ENCODE measurements around the gene LPCAT3. TPM values are rescaled to one million over a fixed set of nuclear protein-coding genes. Genes with fewer than 3 reads are reported as not detected.

Gene LPCAT3
- total and polyA plus RNA-seq, 2 of the 13 experiments (the other 11 are each of a cell fraction or from before 2014, with no cell fraction given), result 44.5 to 64.3 TPM

GRCh38 chr12:6961695-6962284 lies 56.5 kb downstream of the LPCAT3 start:
- Histone ChIP-seq H3K4me3 (replicated peaks in 1 of 3; ENCODE audit: insufficient read depth in 1 of 3, low read depth in 2 of 3, low read length in 3 of 3) (peak overlapping the region; percentile 41 to 74 (median 54); a peak in 5 of 6 replicates), H3K9ac (ENCODE audit: insufficient read depth, low read depth, low read length) (peak overlapping the region; percentile 77), H3K36me3 (replicated peaks in 1 of 2; ENCODE audit: control insufficient read depth in 1 of 2, insufficient read depth in 2 of 2, low read length in 2 of 2) (peaks cover 8 to 16% of the 10 kb centered on the region in 2 experiments), H3K9me3 (ENCODE audit: low read length) (no peaks in the 10 kb centered on the region), H2AFZ (ENCODE audit: low read length) (peak overlapping the region; percentile 94), H3K79me2 (ENCODE audit: insufficient read depth, low read length) (no peaks in the 10 kb centered on the region), H3K27ac (ENCODE audit: extremely low read length, insufficient read depth, low read length) (peak overlapping the region; percentile 76), H4K20me1 (ENCODE audit: insufficient read depth, low read length) (no peaks in the 10 kb centered on the region), H3K4me2 (ENCODE audit: low read depth, low read length) (peak overlapping the region; percentile 94), H3K27me3 (ENCODE audit: control insufficient read depth in 1 of 2, insufficient read depth in 2 of 2, low read length in 2 of 2) (no peaks in the 10 kb centered on the region), H3K4me1 (ENCODE audit: insufficient read depth, low read length) (peaks cover 39% of the 10 kb centered on the region)
- peak; percentile 64 for FAIRE-seq
- DNase-seq (ENCODE audit: low spot score), result peak; percentile 81
- in situ Hi-C loops (cut with HindIII; ENCODE audit: extremely low pct_ligation_motif_present, low pct_unique_long_range_greater_than_20kb), result no loop called here
- intact Hi-C loops (cut with micrococcal nuclease; ENCODE audit: unreplicated experiment), result loop anchor here (1.0 kb wide), 1 partner anchor 15 kb away; no protein-coding TSS in a partner anchor
- ATAC-seq, result peak; percentile 85
- POLR2A ChIA-PET, result interaction anchor here (0.7 to 8.0 kb wide), 12 partner anchors 16 to 146 kb away, joined by 3 to 180 read pairs (median 4); partner anchors contain the start of genes C12orf57, LPCAT3, RNU7-1 and SPSB2
- BruUV-seq (replicated peaks), result no TSS peak
- CTCF ChIA-PET (ENCODE audit: low intra/inter-chr PET ratio, low total read pairs), result interaction anchor here (1.3 to 1.7 kb wide), 3 partner anchors 15 to 93 kb away, joined by 3 to 11 read pairs (median 5); partner anchors contain the start of genes C12orf57 and RNU7-1
- WGBS (ENCODE audit: low lambda C conversion rate), result 0% methylated on average over 9 of the region's 16 CpGs
- peak; percentile 21; the same call in 1 of the 2 replicates for TF ChIP-seq PHF21A (CRISPR knock-in tag; IDR thresholded peaks at IDR 0.05)
- 0 out of 2 replicates have a peak, but pooled peaks have one; percentile 20 for TF ChIP-seq ZNF766 (CRISPR knock-in tag; IDR thresholded peaks at IDR 0.05; ENCODE audit: borderline replicate concordance)
- TF ChIP-seq ZNF326 (CRISPR knock-in tag; IDR thresholded peaks at IDR 0.05; ENCODE audit: borderline replicate concordance), result no peak
- no peak for TF ChIP-seq ZNF737 (CRISPR knock-in tag; IDR thresholded peaks at IDR 0.05; ENCODE audit: borderline replicate concordance)
- peak; percentile 26; the same call in 1 of the 2 replicates for TF ChIP-seq TAF1 (CRISPR knock-in tag; IDR thresholded peaks at IDR 0.05)
- no peak for TF ChIP-seq ZFP82 (CRISPR knock-in tag; IDR thresholded peaks at IDR 0.05; ENCODE audit: borderline replicate concordance)
- TF ChIP-seq NCOA5 (CRISPR knock-in tag; IDR thresholded peaks at IDR 0.05), result no peak
- TF ChIP-seq NBN (conservative IDR thresholded peaks at IDR 0.05), result no peak
- TF ChIP-seq RXRA (CRISPR knock-in tag; IDR thresholded peaks at IDR 0.05), result peak; percentile 32; the same call in 1 of the 2 replicates
- TF ChIP-seq KDM1A (CRISPR knock-in tag; IDR thresholded peaks at IDR 0.05), result no peak
- peak; percentile 42 for TF ChIP-seq CBX1 (IDR thresholded peaks at IDR 0.05; ENCODE audit: low read depth)
- TF ChIP-seq PATZ1 (CRISPR knock-in tag; IDR thresholded peaks at IDR 0.05), result peak; percentile 49; the same call in 1 of the 2 replicates
- no peak for TF ChIP-seq ZNF33A (CRISPR knock-in tag; IDR thresholded peaks at IDR 0.05; ENCODE audit: borderline replicate concordance)
- TF ChIP-seq ZNF574 (CRISPR knock-in tag; IDR thresholded peaks at IDR 0.05), result peak; percentile 63
- no peak for TF ChIP-seq PLRG1 (conservative IDR thresholded peaks at IDR 0.05)
- TF ChIP-seq CTCF (CRISPR knock-in tag; IDR thresholded peaks at IDR 0.05), result peak; percentile 81
- peak; percentile 88 for TF ChIP-seq NFE2L2 (IDR thresholded peaks at IDR 0.05; ENCODE audit: low read length)
- TF ChIP-seq MYC (CRISPR knock-in tag; IDR thresholded peaks at IDR 0.05; ENCODE audit: borderline replicate concordance), result peak; percentile 16; the same call in 1 of the 2 replicates
- TF ChIP-seq NFE2L1 (CRISPR knock-in tag; IDR thresholded peaks at IDR 0.05; ENCODE audit: borderline replicate concordance), result peak; percentile 91; the same call in 1 of the 2 replicates

Measured in HepG2 (cell line).